ENCODE data around the gene CPVL.
"Not testable (repeated sequence)": the region's sequence is repeated elsewhere in the genome, so short reads cannot be mapped to it uniquely, and the experiment has no call there.

The CPVL gene

DNA sequence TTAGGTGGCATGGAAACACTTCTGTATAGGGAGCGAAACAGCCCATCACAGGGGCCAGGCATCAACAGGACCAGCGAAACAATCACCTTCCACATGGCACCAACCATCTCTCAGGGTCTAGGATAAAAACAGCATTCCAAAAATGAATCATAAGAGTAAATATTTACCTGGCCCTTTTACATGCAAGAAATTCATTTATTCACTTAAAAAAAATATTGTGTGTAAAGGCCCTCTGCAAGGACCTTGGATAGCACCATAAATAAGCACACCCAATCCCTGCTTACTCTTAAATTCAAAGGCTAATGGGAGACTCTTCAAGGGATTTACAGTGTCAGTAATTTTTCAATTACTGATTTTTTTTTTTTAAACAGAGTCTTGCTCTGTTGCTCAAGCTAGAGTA lies 25.4 kb downstream of the CPVL start:
- DNase-seq, result no peak

DNA sequence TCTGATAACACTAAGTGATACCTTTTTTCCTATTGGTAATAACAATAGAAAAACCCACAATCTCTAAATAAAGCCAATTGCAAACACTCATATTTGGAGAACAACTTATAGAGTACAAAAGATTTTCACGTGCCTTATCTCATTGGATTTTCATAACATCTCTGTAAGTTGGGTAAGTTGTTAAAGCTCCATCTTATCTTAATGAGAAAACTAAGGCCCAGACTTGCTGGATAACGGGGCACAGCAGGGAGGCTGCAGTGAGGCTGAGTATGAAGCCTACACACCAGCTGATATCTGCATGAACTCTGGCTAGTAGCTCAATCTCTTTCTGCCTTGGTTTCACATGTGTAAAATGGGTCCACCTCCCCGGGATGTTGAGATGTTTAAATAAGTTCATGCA lies 26.8 kb downstream of the CPVL start:
- no peak for DNase-seq

DNA sequence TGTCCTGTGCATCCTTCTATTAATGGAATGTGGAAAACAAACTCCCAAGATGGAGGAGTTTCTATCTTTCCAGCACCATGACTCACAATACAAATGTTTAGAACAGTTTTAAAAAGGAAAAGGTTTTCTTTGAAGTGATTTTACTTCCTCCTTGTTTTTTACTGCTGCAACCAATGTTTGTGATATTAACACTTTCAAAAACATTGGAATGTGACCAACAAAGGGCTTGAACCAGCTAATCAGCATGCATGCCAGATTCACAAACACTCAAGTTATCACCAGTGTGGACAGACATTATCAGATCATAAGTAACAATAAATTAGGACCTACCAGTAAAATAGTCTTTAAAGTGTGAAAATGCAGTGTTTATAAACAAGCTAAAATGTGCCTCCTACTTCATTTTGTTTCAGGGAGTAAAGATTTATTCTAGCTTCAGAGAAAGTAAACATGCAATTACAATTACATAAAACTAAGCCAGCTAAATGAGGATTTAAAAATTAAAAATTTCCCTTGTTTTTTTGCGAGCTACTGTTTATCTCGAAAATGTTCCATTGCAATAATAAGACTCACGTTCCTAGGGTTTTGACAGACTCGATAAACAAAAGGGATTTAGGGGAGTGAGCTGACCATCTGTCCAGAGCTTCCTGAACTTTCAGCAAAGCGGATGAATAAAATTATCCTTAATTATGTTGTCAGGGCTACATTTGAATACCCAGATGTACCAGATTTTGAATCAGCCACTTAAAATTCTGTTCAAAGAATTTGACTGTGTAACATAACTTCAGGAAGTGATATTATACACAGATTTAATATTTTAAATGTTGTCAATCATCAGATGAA lies 29.8 kb downstream of the CPVL start:
- no peak for DNase-seq

DNA sequence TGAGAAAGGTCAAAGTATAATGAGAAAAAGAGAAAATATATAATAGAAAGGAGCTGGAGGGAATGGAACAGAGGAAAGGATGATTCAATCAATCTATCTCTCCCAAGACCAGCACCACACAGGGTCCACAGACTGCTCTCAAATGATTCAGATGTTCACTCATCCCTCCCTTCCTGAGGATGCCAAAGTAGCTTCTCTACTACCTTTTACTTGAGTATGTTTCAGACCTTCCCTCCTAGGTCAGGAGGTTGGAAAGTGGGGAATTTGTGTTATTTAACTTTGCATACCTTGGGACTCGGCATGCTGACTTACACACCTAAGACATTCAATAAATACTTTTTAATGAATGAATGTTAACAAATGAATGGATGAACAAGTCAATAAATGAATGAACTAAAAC lies 30.6 kb downstream of the CPVL start:
- DNase-seq, result no peak

DNA sequence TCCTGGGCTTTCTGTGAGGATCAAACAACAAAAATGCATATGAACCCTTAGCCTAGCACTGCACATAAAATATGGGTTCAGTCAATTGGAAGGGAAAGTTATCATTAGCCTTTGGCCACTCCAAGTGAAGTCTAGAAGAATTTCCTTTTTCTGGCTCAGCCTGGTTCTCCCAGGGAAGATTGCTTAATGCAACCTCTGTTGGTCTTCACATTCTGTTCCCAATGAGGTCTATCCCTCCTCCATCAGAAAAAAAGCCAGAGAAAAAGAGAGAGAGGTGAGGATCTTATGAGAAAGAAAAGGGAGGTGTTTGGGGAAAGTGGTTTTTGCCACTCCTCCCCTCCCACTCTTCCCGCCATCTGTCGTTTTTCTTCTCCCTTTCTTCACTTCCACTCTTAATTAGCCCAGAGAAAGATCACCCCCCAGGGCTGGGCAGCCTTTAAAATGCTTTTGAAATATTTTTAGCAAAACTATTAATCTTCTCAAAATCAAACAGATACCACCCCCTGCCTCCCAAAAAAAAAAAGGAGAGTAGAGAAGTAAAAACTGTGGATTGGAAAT lies 31.1 kb downstream of the CPVL start:
- DNase-seq, result no peak

DNA sequence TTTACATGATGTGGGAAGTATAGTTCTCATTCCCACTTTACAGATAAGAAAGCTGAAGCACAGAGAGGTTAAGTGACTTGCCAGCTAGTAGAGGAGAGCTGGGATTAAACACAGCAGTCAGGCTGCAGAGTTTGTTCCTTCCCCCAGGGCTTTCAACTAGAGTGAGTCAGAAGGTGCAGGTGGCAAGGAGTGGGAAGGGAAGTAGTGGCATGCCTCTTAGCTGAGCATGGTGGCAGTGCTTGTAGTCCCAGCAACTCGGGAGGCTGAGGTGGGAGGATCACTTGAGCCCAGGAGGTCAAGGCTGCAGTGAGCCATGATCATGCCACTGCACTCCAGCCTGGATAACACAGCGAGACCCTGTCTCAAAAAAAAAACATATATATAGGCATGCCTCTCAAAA lies 32.1 kb downstream of the CPVL start:
- not testable (repeated sequence) for DNase-seq

DNA sequence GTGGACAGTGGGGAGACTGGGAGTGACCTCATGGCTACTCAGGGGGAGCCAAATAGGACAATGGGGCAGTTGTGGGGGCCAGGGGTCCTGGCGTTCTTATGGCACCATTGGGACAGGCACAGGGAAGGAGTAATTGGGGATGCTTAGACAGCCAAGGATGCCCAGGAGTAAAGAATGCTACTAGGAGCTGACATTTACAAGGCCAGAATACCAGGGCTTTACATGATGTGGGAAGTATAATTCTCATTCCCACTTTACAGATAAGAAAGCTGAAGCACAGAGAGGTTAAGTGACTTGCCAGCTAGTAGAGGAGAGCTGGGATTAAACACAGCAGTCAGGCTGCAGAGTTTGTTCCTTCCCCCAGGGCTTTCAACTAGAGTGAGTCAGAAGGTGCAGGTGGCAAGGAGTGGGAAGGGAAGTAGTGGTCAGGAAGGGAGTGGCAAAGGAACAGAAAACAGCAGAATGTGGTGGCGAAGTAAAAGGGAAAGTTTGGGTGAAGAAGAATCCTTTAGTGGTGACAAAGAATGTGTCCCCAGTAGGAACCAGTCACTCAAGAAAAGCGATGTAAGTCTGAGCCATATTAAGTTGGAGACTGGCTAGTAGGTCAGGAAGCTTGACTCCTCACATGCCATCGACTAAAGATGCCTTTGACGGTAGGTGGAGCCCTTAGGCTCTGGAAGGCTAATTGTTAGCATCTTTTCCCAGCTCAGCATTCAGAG lies 32.8 kb downstream of the CPVL start:
- DNase-seq, result peak in 2 of 56 donors; percentile 7 to 13

DNA sequence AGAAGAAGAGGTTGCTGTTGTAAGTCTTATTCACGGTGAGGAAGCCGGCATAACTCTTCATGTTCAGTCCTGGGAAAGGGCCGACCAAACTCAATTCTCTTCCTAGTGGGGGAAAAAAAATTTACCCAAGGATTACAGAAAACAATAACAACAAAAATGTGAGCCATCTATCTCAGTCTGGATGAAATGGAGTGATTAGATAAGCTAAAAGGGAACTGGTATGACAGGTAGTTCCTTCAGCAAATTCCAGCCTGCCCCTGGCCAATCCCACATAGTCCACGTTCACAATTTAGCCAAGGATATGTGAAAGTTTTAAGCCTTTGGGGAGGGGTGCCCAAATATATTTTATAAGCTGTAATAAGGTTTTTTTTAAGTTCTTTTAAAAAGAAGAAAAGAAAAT lies 33.6 kb downstream of the CPVL start:
- DNase-seq, result no peak

DNA sequence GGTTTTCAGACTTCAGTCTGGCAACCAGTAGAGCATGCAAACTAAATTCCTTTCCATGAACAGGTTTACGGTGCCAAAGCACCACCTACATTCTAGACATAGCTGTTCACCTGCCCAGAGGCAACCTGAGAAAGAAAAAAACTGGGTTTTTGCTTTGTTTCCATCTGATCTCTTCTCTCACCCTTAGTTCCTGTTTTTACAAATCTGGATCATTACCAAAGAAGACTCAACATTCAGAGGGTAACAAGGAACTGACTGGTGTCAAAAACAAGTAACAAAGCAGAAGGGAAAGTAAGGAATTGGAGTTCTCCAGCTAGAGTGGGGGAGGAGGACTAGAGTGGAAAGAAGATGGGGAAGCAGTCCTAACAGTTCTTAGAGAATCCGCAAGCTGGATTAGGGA lies 36.4 kb downstream of the CPVL start:
- DNase-seq, result no peak

DNA sequence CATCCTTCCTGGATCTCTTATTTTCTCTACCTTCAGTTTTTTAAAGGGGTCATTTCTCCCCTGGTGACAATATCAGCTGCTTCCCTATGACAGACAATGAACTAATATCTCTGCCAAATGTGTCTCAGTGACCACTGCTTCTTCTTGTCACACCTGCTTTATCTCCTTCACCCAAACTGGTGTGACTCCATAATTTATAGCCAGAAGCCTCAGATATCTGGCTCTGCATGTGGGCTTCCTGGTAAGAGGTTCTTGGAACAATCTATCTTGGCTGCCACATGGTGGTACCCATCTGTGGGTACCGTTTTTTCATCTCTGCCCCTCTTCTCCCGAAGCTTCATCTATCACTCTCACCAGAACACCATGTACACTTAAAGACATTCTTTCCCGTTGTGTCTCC lies 37.0 kb downstream of the CPVL start:
- no peak for DNase-seq

DNA sequence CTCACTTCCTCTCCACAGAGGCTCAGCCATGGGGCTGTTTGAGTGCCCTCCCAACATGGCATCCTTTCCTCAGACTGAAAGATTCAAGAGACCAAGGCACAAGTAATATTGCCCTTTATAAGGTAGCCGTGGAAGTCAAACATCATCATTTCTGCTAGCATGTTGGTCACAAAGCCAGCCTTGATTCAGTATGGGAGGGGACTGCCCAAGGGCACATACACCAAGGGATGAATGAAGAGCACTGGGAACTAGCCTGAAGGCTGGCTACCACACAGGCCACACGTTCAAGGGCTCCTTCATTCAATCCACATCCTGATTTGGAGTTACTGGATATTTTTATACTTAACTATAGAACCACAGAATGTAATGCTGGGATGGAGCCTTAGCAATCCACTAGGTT lies 39.3 kb downstream of the CPVL start:
- no peak for DNase-seq

DNA sequence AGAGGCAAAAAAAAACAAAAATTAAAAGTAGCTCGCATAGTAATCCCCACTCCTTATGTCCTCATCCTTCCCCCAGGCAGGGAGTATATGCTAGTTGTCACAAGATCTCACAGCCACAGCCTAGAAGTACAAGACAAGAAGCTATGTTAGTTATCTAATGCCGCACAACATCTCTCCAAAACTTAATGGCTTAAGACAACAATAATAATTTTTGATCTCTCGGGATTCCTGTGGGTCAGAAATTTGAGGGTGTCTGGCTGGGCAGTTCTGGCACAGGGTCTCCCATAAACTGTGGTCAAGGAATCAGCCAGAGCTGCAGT lies 39.7 kb downstream of the CPVL start:
- DNase-seq, result no peak

DNA sequence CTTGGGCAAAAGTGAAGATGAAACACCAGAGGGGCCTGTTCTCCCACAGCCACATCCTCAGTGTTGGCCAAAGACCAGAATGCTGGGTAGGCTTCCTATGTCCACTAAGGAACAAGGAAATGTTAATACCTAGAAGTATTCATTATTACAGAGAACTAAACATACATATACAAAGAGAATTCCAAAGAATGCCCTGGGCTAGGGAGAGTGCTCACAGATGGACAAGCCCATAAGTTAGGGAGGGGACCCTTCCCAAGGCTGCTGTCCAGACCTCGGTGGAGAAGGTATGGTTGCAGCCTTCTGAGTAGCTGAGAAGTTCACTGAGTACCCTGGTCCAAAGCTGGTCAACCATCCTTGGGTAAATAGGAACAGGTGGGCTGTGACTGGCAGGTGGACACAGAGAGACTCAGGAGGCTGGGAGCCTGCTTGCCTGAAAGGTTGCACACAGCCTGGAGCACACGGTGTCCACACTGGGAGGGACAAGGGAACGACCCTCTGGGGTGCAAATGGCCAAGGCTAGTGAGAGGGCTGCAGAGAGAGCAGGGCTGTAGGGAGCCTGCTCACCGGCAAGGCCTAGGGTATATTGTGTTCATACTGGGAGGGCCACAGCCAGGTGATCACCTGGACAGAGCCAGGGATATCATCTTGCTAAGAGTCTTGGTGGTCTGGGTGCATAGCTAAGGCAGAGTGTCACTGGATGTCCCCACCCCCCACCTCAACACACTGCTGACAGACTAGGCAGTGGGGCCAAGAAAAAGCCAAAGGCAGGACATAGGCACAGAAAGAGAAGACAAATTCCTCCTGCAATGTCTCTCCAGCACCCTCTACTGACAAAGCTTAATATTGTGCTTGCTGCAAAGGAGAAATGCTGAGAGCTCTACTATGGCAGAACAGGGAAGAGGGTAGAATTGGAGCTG lies 40.3 kb downstream of the CPVL start:
- DNase-seq, result peak in 31 of 56 donors; percentile 4 to 57 (median 19)

DNA sequence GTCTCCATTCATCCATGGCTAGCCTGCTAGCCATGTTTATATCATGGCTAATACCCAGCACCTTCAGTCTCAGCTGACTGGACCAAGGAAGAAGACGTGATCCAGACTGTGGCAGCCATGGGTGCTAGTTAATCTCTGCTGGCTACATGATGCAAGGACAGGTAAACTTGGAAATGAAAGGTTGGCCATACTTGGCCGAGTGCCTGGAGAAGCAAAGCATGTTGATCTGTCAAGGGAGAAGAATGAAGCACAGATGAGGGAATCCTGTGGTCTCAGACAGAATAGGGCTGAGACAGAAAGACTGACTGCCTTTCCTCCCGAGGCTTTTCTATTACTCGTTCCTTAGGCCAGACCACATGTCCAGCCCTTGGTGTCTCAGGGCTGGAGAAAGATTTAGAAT lies 41.1 kb downstream of the CPVL start:
- DNase-seq, result no peak

DNA sequence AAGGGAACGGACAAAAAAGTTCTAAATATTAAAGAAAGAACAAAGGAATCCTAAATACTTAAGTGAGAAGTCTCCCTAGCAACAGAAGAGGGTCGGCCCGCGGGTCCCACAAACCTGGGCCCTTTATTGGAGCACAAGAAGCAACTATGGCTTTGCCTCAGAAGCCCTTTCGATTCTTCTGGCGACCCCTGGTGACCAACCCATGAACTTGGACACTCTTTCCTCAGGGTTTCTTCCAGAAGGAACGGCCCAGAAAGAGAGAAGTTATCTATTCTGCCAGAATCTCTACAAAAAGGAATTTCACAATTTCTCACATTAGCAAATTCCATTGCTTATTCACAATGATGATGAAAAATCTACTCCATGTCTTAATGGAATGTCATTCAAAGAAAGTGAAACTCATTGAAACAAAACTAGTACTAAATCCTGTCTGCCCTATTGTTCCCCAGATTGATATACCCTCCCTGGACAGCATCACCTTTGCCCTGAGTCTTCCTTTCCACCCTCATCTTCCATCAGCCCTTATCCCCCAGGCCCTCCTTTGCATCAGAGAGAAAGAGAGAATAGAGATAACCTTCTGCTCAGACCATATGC lies 43.7 kb downstream of the CPVL start:
- peak in 37 of 56 donors; percentile 2 to 78 (median 30) for DNase-seq

DNA sequence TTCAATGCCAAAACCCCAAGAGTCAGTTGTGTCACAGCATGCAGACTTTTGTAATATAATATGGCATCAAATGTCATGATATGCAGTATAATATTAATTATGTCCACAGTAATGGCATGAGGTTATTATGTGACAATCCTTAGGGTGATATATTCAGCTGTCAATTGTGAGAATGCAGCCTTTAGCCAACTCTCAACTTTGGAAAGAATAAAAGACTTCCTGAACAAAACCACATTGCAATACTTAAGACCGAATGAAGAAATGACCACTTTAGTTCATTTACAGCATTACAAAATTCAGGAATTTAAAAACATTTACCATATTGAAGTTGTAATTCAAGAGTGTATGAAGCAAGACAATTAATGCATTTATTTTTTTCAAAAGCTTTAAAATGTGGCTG lies 45.4 kb downstream of the CPVL start:
- no peak for DNase-seq

DNA sequence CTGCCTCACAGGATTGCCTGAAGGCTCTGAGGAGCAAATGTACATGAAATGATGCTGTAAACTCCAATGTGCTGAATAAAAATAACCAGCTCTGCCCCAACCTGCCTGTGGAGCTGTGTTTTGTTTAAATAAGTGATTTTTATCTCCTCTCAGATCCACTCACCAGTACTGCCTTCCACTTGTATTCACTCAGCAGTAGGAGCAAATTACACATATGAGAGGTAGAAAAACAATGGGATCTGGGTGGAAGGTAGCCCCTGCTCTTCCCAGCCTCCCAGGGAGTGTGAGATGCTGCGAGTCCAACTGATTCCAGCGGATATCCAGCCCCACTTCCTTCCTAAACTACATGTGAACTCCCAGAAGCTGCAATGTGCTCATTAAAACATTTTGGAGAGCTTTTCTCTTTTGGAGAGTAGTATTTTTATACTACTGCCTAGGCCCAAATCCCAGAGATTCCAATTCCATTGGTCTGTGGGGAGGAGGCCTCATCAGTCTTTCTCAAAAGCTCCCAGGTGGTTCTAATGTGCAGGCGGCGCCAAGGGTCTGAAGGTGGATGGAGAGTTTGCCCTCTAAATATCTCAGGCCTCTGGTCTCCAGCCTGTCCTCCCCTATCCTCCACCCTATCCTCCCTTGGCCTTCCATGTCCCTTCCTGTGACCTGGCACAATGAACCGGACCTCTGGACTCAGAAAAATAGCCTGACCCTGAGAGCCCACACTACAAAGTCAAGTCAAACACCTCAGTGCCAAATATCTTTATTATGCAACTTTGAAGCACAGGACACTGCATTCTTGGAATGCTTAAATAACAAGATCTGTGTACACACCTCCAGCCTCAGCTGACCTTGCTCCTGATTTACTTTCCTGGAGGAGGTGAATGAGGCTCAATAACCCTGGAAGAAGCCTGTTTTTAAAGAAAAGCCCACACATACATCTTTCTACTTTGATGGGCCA lies 46.2 kb downstream of the CPVL start:
- DNase-seq, result no peak

DNA sequence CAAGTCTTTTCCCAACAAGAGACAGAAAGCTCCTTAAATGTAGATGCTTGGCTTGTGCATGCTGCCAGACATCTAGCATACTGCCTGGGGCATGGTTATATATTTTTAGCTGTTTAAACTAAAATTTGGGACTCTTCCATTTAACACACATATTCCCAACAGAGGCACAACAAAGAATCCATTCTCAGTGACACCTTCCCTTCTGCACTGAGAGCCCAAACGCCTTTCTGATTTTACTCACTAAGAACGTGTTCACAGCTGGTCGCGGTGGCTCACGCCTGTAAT lies 49.9 kb downstream of the CPVL start:
- no peak for DNase-seq

DNA sequence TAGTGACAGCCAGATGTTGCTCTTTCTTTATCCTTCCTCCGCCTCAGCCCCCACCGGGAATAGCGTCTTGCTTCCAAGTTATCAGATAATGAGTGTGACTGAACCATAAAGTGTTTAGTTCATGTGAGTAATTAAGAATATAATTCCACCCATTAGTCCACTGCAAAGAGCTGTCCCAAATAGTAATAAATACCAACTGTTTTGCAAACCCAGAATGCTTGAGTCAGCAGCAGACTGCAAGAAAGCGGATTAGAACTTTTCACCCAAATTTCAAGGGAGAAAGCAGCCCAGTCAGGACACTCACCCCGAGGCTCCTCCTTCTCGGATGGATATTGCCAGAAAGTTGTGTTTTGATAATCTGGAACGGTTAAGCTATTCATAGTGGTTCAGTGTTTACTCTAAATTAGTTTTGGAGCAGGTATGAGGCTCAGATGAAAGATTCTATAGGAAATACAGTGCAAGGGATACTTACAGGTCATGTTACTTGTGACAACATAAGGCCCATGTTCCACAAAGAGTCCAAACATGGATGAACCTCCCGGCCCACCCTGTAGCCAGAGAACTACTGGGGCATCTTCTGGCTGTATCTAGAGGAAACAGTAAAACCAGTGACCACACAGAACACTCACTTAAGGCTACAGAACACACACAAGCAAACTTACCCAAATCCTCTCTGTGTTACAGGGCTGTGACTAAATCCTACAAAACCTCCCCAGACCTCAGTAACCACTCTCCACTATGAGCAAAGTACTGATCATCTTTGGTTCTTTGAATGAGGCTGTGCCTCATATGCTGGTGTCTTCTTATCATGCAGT lies 50.5 kb downstream of the CPVL start:
- no peak for DNase-seq
